ENCODE measurements around the gene NDEL1.

The NDEL1 gene

GRCh38 chr17:8458128-8458527, 22.4 kb downstream of the NDEL1 start:
- H3K27ac ChIP-seq = no peak overlapping the region
- H3K36me3 ChIP-seq = peaks cover 67 to 94% (median 84%) of the 10 kb centered on the region in 3 donors
- no peak overlapping the region for H3K4me3 ChIP-seq
- DNase-seq = no peak
- TF ChIP-seq CTCF (IDR thresholded peaks at IDR 0.05) = no peak
- H3K9me3 ChIP-seq = no peaks in the 10 kb centered on the region
- intact Hi-C loops (cut with DNase I; ENCODE audit: low total_unique reads) = loop anchor here (10.0 kb wide), 1 partner anchor 47 kb away; no protein-coding TSS in a partner anchor
- no peaks in the 10 kb centered on the region for H3K27me3 ChIP-seq
- H3K4me1 ChIP-seq = peaks cover 0 to 14% (median 5%) of the 10 kb centered on the region in 4 donors

GRCh38 chr17:8459107-8459506, 23.4 kb downstream of the NDEL1 start:
- no peak for TF ChIP-seq CTCF (IDR thresholded peaks at IDR 0.05)
- H3K36me3 ChIP-seq = peaks cover 66 to 98% (median 88%) of the 10 kb centered on the region in 3 donors
- DNase-seq = no peak
- H3K9me3 ChIP-seq = no peaks in the 10 kb centered on the region
- no peak overlapping the region for H3K4me3 ChIP-seq
- no peak overlapping the region for H3K27ac ChIP-seq
- intact Hi-C loops (cut with DNase I; ENCODE audit: low total_unique reads) = loop anchor here (10.0 kb wide), 1 partner anchor 46 kb away; no protein-coding TSS in a partner anchor
- peaks cover 0 to 24% (median 14%) of the 10 kb centered on the region in 4 donors for H3K4me1 ChIP-seq
- H3K27me3 ChIP-seq = no peaks in the 10 kb centered on the region

- no peak for TF ChIP-seq CTCF (IDR thresholded peaks at IDR 0.05)
- Histone ChIP-seq H3K9me3 (no peaks in the 10 kb centered on the region), H3K27me3 (no peaks in the 10 kb centered on the region)
These were observed 24.1 kb downstream of the NDEL1 start for GRCh38 chr17:8459831-8460230.

GRCh38 chr17:8462564-8462963, 26.9 kb downstream of the NDEL1 start:
- TF ChIP-seq CTCF (IDR thresholded peaks at IDR 0.05) = no peak
- DNase-seq = no peak
- peaks cover 0 to 59% (median 43%) of the 10 kb centered on the region in 4 donors for H3K4me1 ChIP-seq
- no peaks in the 10 kb centered on the region for H3K27me3 ChIP-seq
- peak overlapping the region; percentile 64 to 82 for H3K27ac ChIP-seq
- intact Hi-C loops (cut with DNase I; ENCODE audit: low total_unique reads) = no loop called here
- H3K9me3 ChIP-seq = no peaks in the 10 kb centered on the region
- peaks cover 44 to 93% (median 70%) of the 10 kb centered on the region in 3 donors for H3K36me3 ChIP-seq
- no peak overlapping the region for H3K4me3 ChIP-seq

More at GRCh38 chr17:8459831-8460230, 24.1 kb downstream of the NDEL1 start:
- Histone ChIP-seq H3K4me1 (peaks cover 0 to 31% (median 21%) of the 10 kb centered on the region in 4 donors), H3K4me3 (no peak overlapping the region), H3K36me3 (peaks cover 63 to 99% (median 85%) of the 10 kb centered on the region in 3 donors), H3K27ac (no peak overlapping the region)
- DNase-seq = no peak
- intact Hi-C loops (cut with DNase I; ENCODE audit: low total_unique reads) = loop anchor here (10.0 kb wide), 1 partner anchor 45 kb away; no protein-coding TSS in a partner anchor

GRCh38 chr17:8463099-8463498, 27.4 kb downstream of the NDEL1 start:
- Histone ChIP-seq H3K36me3 (peaks cover 41 to 93% (median 71%) of the 10 kb centered on the region in 3 donors), H3K27me3 (no peaks in the 10 kb centered on the region), H3K4me3 (no peak overlapping the region), H3K27ac (peak overlapping the region; percentile 64 to 82), H3K4me1 (peaks cover 0 to 64% (median 44%) of the 10 kb centered on the region in 4 donors), H3K9me3 (no peaks in the 10 kb centered on the region)
- TF ChIP-seq CTCF (IDR thresholded peaks at IDR 0.05) = no peak
- DNase-seq = no peak
- intact Hi-C loops (cut with DNase I; ENCODE audit: low total_unique reads) = no loop called here
